HG02678 (cell line): ENCODE results near the gene SMC6.

Source experiments
- ATAC-seq: cut with Tn5 transposase; IDR thresholded peaks from one replicate; pipeline ENCODE4 v1.9.1; 2021; ENCODE audit warnings: mild to moderate bottlenecking, moderate library complexity; ENCODE audit not compliant: unreplicated experiment

Gene SMC6

GRCh38 chr2:17658251-17658843 lies 95.3 kb downstream of the SMC6 start:
- peak; percentile 87 for ATAC-seq

GRCh38 chr2:17657759-17658158 lies 95.9 kb downstream of the SMC6 start:
- no peak for ATAC-seq

GRCh38 chr2:17652681-17653394 lies 100.8 kb downstream of the SMC6 start:
- no peak for ATAC-seq

DNA sequence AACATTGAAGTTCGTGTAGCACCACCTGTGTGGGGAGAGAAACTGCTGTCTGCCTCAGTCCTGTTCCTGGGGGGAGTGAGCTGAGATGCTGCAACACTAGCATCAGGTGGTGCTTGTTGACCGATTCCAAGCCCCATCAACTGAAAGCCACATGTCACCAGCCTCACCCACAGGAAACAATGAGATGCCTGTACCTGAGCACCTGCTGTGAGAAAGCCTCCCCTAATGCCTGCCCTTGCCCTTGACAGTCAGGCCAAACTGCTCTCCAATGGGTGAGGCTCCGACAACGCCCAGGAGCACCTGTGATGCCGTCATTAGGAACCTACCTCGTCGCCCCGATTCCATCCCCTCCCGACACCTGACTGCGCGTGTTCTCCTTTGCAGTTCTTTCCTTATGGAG lies 104.6 kb downstream of the SMC6 start:
- ATAC-seq, result no peak

- ATAC-seq, result no peak
Measured at GRCh38 chr2:17648581-17648980, 105.0 kb downstream of the SMC6 start.

DNA sequence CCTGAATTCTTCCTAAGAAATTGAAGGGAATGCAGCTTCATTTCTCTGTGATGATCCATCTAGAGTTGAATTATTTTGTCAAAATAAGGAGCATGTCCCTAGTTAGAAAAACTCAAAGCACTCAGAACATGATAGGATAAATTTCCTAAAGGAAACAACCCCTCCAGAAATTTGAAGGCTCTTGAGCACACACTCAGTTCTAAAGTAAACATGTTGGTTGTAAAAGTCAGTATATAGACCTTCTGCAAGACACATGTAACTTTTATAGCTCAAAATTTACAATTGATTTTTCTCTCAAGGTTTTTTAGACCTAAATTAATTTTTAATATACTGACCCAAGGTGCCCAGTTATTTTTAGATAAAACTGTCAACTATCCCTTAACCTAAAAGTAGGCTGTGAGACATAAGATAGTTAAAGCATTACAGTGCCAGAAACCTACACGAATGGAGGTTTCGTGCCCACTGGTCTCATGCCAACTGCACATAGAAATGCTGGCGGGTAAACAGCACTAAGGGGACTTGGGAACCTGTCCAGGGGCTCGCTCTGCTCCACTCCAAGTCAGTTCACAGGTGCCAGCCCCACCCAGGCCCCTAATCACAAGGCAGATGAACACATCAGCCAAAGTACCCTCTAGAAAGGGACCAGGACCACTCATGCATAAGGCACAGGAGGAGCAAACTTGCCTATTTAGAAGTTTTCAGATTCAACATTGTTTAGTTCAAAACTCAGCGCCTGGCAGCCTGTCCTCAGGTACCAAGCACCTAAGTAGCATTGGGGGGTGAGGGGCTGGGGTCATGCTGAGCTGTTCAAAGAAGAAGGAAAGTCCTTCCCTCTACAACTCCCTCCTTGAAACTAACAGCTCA lies 106.5 kb downstream of the SMC6 start:
- ATAC-seq, result no peak

DNA sequence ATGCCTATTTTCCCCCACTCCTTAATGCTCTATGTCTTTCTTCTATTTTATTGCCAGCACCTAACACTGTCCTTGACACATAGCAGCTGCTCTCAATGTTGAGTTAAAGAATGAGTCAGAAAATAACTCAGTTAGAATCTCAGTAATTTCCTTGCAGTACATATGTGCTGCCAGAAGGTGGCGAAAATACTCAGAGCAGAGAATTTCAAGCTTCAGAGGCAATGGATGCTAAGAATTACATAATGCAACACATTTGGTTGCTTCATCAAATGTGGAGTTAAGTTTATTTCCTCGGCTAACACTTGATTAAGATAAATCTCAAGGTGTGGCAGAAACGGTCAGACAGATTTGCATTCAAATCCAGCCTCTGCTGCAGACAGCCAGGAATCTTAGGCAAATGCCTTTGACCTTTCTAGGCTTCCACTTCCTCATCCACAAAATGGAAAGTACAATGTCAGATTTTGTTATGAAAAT lies 107.5 kb downstream of the SMC6 start:
- ATAC-seq, result peak; percentile 86

GRCh38 chr2:17644997-17645720 lies 108.5 kb downstream of the SMC6 start:
- no peak for ATAC-seq

- no peak for ATAC-seq
Measured at GRCh38 chr2:17643031-17643615, 110.5 kb downstream of the SMC6 start.

- no peak for ATAC-seq
Measured at GRCh38 chr2:17640406-17640805, 113.2 kb downstream of the SMC6 start.

DNA sequence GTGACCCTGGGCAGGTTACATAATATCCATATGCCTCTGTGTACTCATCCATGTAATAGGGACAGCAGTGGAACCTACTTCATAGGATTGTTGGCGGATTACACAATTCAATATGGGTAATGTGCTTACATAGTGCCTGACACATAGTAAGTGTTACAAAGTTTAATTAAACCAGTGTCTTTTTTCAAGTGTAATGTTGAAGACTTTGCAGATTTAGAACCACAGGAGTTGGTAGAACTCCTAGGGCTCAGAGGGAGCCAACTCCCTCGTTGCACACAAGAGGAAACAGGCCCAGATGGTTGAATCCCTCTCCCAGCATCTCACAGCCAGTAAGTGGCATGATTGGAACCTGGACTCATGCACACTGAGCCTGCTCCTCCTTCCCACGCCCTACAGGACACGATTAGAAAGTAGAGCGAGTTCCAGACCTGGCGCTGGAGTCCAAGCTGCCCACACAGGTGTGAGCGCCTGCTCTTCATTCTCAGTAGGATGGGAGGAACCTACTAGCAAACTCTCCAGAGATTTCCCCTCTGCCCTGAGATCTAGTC lies 115.3 kb downstream of the SMC6 start:
- ATAC-seq, result no peak

DNA sequence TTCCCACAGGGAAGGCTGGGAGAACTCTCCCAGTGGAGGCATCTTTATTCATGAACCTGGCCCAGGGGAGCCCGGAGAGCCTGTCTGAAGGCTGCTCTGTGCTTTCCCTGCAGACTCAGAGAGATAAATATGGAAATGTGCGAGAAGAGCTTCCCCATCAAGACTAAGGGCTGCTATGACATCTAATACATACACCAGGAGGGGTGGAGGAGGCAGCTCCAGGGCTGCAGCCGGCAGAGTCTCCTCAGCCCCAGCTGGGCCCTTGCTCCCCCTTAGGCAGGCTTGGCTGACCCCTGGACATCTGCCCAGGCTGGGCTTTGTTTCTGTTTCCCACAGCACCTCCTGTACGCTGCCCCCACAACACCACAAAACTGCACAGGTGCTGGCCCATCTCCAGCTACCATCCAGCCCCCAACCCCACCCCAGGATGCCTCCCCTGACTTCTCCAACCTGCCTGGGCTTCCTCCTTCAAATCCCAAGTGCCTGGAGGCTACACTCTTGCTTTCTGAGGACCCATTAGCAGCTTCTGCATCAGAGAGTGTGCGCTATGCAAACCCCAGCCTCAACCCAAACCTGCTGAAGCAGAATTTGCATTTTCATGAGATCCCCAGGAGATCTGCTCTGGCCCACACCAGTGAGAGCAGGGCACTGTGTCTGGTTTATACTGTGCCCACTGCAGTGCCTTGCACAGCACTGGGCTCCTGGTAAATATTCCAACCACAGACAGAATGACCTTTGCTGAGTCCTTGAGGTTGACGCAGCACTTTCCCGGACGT lies 116.3 kb downstream of the SMC6 start:
- no peak for ATAC-seq

GRCh38 chr2:17636257-17636656 lies 117.4 kb downstream of the SMC6 start:
- no peak for ATAC-seq

GRCh38 chr2:17634997-17635396 lies 118.6 kb downstream of the SMC6 start:
- ATAC-seq, result no peak

DNA sequence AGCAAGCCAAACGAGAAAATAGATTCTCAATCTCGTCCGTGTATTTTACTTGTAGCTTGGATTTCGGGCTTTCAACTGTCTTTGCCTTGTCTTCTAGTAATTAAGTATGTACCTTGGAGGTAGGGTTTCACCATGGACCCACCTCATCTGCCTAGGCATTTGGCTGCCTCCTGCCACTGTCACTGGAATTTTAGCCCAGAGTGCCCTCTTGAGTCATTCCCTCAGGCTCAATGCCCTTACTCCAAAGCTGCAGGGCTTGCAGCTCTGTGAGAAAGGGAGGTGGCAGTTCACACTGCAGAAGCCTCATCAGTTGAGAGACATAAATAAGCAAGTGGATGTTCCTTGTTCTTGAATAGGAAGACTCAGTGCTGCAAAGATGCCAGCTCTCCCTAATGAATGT lies 123.5 kb downstream of the SMC6 start:
- ATAC-seq, result no peak

DNA sequence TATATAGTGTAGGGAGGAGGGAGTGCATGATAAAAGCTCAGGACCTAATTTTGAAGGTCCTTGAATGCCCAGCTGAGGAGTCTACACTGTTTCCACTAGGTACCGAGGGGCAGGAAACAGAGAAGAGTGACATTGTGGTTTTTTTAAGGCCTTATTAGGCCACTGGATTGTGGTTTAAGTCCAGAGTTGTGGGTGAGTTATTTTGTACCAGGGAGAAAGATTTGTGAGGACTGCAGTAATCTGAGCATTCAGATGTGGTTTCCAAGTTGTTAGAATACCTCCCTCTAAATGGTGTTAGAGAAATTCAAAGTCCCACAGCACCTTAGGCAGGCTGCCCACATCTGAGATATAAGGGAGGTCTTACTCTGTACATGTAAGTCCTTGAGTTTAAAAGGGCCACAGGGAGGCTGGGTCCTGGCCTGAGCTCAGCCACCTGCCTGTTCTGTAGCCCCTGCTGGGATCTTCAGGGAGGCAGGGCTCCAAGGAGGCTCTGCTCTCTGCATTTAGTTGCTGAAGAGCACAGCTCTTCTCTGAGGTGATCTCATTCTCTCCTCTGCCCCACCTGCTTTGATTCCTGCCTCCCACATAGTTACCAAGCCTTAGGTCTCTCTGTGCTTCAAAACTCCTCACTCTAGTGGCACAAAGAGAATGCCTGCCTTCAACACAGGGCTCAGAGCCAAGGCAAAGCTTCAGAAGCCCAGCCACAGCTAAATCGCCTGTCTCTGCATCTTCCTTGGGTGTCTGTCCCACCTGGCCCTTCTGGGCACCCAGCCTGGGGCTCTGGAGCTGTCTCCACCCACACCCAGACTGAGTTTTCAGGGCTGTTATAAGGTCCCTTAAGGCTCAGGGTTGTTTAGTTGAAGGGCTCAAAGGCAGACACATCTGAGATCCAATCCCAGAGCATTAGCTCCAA lies 125.0 kb downstream of the SMC6 start:
- ATAC-seq, result peak; percentile 49

DNA sequence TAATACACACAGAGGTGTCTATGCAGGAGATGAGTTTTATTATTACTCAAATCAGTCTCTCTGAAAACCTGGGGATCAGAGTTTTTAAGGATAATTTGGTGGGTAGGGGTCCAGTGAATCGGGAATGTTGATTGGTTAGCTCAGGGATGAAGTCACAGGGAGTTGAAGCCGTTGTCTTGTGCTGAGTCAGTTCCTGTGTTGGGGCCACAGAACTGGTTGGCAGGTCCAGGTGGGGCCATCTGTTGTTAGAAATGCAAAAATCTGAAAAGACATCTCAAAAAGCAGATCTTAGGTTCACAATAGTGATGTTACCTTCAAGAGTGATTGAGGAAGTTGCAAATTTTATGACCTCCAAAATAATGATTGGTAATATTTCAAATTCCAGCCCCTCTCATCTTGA lies 126.2 kb downstream of the SMC6 start:
- ATAC-seq, result no peak

- ATAC-seq, result no peak
Measured at GRCh38 chr2:17626986-17627385, 126.6 kb downstream of the SMC6 start.

DNA sequence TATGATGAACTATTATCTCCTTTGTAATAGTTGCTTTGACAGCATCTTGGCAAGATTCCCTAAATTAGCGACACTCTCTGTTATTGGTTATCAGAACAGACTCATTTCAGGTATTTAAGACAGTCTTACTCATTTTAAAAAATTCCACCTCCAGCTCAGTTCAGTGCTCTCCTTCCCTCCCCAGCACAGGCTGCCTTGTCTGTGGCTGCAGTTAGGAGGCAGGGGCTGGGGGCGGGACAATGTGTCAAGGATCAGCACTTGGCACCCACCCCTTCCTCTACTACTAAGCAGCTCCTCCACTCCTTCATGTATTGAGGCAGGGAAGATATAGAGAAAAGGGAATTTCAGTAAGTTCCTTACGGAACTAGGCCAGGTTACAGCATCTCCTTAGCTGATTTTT lies 128.2 kb downstream of the SMC6 start:
- ATAC-seq, result no peak
